ENCODE measurements around the gene OR6K3. TPM values are rescaled to one million over a fixed set of nuclear protein-coding genes. Genes with fewer than 3 reads are reported as not detected.

Gene OR6K3
- total RNA-seq, 1 donor = not detected

Other genes starting within 250 kb of the OR6K3 start
- gene OR10R2, start 248.5 kb downstream of the OR6K3 start, total RNA-seq = not detected
- gene OR6Y1, start 166.3 kb downstream of the OR6K3 start, total RNA-seq = not detected
- gene OR6P1, start 150.1 kb downstream of the OR6K3 start, total RNA-seq = not detected
- not detected for gene OR10X1, start 140.8 kb downstream of the OR6K3 start, total RNA-seq
- gene OR10Z1, start 115.5 kb downstream of the OR6K3 start, total RNA-seq = 0.31 TPM
- not detected for gene SPTA1, start 34.0 kb downstream of the OR6K3 start, total RNA-seq
- gene OR6K2, start 20.1 kb downstream of the OR6K3 start, total RNA-seq = not detected
- not detected for gene OR6K6, start 34.0 kb upstream of the OR6K3 start, total RNA-seq
- gene OR6N1, start 51.5 kb upstream of the OR6K3 start, total RNA-seq = under 0.01 TPM
- gene OR6N2, start 60.5 kb upstream of the OR6K3 start, total RNA-seq = not detected
- gene MNDA, start 110.6 kb upstream of the OR6K3 start, total RNA-seq = 31.8 TPM
- 35.6 TPM for gene PYHIN1, start 210.8 kb upstream of the OR6K3 start, total RNA-seq

Data from mononuclear cell (primary cell).